NCI-H69 (cell line): ENCODE data around the gene LGI1.
"Not testable (repeated sequence)": the region's sequence is repeated elsewhere in the genome, so short reads cannot be mapped to it uniquely, and the experiment has no call there.

Source experiments
- DNase-seq: peaks from one replicate; lab custom pipeline; 2025; lab: John Stamatoyannopoulos, UW

The LGI1 gene

GRCh38 chr10:93806903-93807302 lies 49.2 kb downstream of the LGI1 start:
- DNase-seq = no peak

GRCh38 chr10:93807371-93807770 lies 49.6 kb downstream of the LGI1 start:
- DNase-seq = no peak

- peak; percentile 47 for DNase-seq
These were observed 55.1 kb downstream of the LGI1 start for GRCh38 chr10:93812659-93813338.

- DNase-seq = peak; percentile 52
These were observed 56.0 kb downstream of the LGI1 start for GRCh38 chr10:93813507-93814465.

- peak; percentile 6 for DNase-seq
These were observed 57.8 kb downstream of the LGI1 start for GRCh38 chr10:93815304-93816096.

GRCh38 chr10:93816123-93816747 lies 58.5 kb downstream of the LGI1 start:
- DNase-seq = peak; percentile 70

GRCh38 chr10:93818086-93818485 lies 60.4 kb downstream of the LGI1 start:
- peak; percentile 69 for DNase-seq

GRCh38 chr10:93819520-93819919 lies 61.8 kb downstream of the LGI1 start:
- no peak for DNase-seq

- no peak for DNase-seq
These were observed 62.7 kb downstream of the LGI1 start for GRCh38 chr10:93820434-93820833.

- peak; percentile 20 for DNase-seq
These were observed 63.5 kb downstream of the LGI1 start for GRCh38 chr10:93821051-93821772.

GRCh38 chr10:93826355-93826754 lies 68.6 kb downstream of the LGI1 start:
- DNase-seq = peak; percentile 38

GRCh38 chr10:93827056-93827804 lies 69.5 kb downstream of the LGI1 start:
- no peak for DNase-seq

- not testable (repeated sequence) for DNase-seq
These were observed 73.3 kb downstream of the LGI1 start for GRCh38 chr10:93831065-93831464.

GRCh38 chr10:93835770-93836169 lies 78.0 kb downstream of the LGI1 start:
- no peak for DNase-seq

GRCh38 chr10:93837822-93838221 lies 80.1 kb downstream of the LGI1 start:
- DNase-seq = peak; percentile 68

- DNase-seq = no peak
These were observed 80.5 kb downstream of the LGI1 start for GRCh38 chr10:93838278-93838677.

GRCh38 chr10:93841961-93842360 lies 84.2 kb downstream of the LGI1 start:
- no peak for DNase-seq

GRCh38 chr10:93844979-93845626 lies 87.4 kb downstream of the LGI1 start:
- DNase-seq = no peak
